ENCODE data around the gene RNF25.

The RNF25 gene

GRCh38 chr2:218703341-218703740 is 31.5 kb upstream of the RNF25 start:
- Histone ChIP-seq H2AFZ (no peak overlapping the region), H3K4me2 (ENCODE audit: low read length) (no peak overlapping the region), H3K9ac (no peak overlapping the region), H3K36me3 (ENCODE audit: control insufficient read depth, insufficient read depth, low read length) (no peaks in the 10 kb centered on the region), H3K4me3 (ENCODE audit: low read depth, low read length) (no peak overlapping the region), H3K27me3 (ENCODE audit: control insufficient read depth, insufficient read depth, low read length) (no peaks in the 10 kb centered on the region), H3K27ac (no peak overlapping the region), H3K79me2 (no peaks in the 10 kb centered on the region), H3K4me1 (no peaks in the 10 kb centered on the region), H3K9me3 (ENCODE audit: control insufficient read depth, low read length) (no peaks in the 10 kb centered on the region)
- no peak for TF ChIP-seq CTCF (IDR thresholded peaks at IDR 0.05)

- no peak overlapping the region for H2AFZ ChIP-seq
- H3K36me3 ChIP-seq (ENCODE audit: control insufficient read depth, insufficient read depth, low read length) = no peaks in the 10 kb centered on the region
- H3K9ac ChIP-seq = no peak overlapping the region
- no peaks in the 10 kb centered on the region for H3K4me1 ChIP-seq
- no peaks in the 10 kb centered on the region for H3K9me3 ChIP-seq (ENCODE audit: control insufficient read depth, low read length)
- no peaks in the 10 kb centered on the region for H3K27me3 ChIP-seq (ENCODE audit: control insufficient read depth, insufficient read depth, low read length)
- H3K4me3 ChIP-seq (ENCODE audit: low read depth, low read length) = no peak overlapping the region
- no peak for TF ChIP-seq CTCF (IDR thresholded peaks at IDR 0.05)
- H3K4me2 ChIP-seq (ENCODE audit: low read length) = no peak overlapping the region
- no peaks in the 10 kb centered on the region for H3K79me2 ChIP-seq
- H3K27ac ChIP-seq = no peak overlapping the region
Observed at GRCh38 chr2:218701806-218702205, 30.0 kb upstream of the RNF25 start.

- Histone ChIP-seq H3K4me3 (ENCODE audit: low read depth, low read length) (no peak overlapping the region), H3K4me1 (no peaks in the 10 kb centered on the region), H3K9ac (no peak overlapping the region), H3K79me2 (no peaks in the 10 kb centered on the region), H3K27ac (no peak overlapping the region), H3K9me3 (ENCODE audit: control insufficient read depth, low read length) (no peaks in the 10 kb centered on the region), H2AFZ (no peak overlapping the region), H3K27me3 (ENCODE audit: control insufficient read depth, insufficient read depth, low read length) (no peaks in the 10 kb centered on the region), H3K36me3 (ENCODE audit: control insufficient read depth, insufficient read depth, low read length) (no peaks in the 10 kb centered on the region), H3K4me2 (ENCODE audit: low read length) (no peak overlapping the region)
- TF ChIP-seq CTCF (IDR thresholded peaks at IDR 0.05) = no peak
Observed at GRCh38 chr2:218698885-218699284, 27.1 kb upstream of the RNF25 start.

GRCh38 chr2:218694405-218695145 is 22.8 kb upstream of the RNF25 start:
- H3K9me3 ChIP-seq (ENCODE audit: control insufficient read depth, low read length) = no peaks in the 10 kb centered on the region
- H3K4me1 ChIP-seq = no peaks in the 10 kb centered on the region
- TF ChIP-seq CTCF (IDR thresholded peaks at IDR 0.05) = no peak
- no peak overlapping the region for H3K4me3 ChIP-seq (ENCODE audit: low read depth, low read length)
- H3K27me3 ChIP-seq (ENCODE audit: control insufficient read depth, insufficient read depth, low read length) = no peaks in the 10 kb centered on the region
- H3K4me2 ChIP-seq (ENCODE audit: low read length) = no peak overlapping the region
- H3K9ac ChIP-seq = no peak overlapping the region
- no peak overlapping the region for H2AFZ ChIP-seq
- H3K79me2 ChIP-seq = no peaks in the 10 kb centered on the region
- no peak overlapping the region for H3K27ac ChIP-seq
- H3K36me3 ChIP-seq (ENCODE audit: control insufficient read depth, insufficient read depth, low read length) = no peaks in the 10 kb centered on the region

GRCh38 chr2:218691234-218691633 is 19.4 kb upstream of the RNF25 start:
- H3K36me3 ChIP-seq (ENCODE audit: control insufficient read depth, insufficient read depth, low read length) = no peaks in the 10 kb centered on the region
- H3K79me2 ChIP-seq = no peaks in the 10 kb centered on the region
- no peak overlapping the region for H3K4me2 ChIP-seq (ENCODE audit: low read length)
- H3K9me3 ChIP-seq (ENCODE audit: control insufficient read depth, low read length) = no peaks in the 10 kb centered on the region
- no peak overlapping the region for H3K27ac ChIP-seq
- no peak overlapping the region for H3K4me3 ChIP-seq (ENCODE audit: low read depth, low read length)
- H3K9ac ChIP-seq = no peak overlapping the region
- H2AFZ ChIP-seq = no peak overlapping the region
- no peak for TF ChIP-seq CTCF (IDR thresholded peaks at IDR 0.05)
- no peaks in the 10 kb centered on the region for H3K27me3 ChIP-seq (ENCODE audit: control insufficient read depth, insufficient read depth, low read length)
- no peaks in the 10 kb centered on the region for H3K4me1 ChIP-seq

All from parathyroid adenoma (tissue), 2 donors.